Right renal cortex interstitium (tissue), 3 donors: ENCODE measurements around the gene CLCNKB. TPM values are rescaled to one million over a fixed set of nuclear protein-coding genes. Genes with fewer than 3 reads are reported as not detected.

ENCODE experiments used
- DNase-seq, 3 donors: peaks; one replicate each; pipeline ENCODE4 v3.0.0-alpha.2; 2013; ENCODE audit warnings: low read depth in 3 of 3, low spot score in 2 of 3
- polyA plus RNA-seq, 3 donors: library from polyadenylated mRNA; unstranded; fragments of 120-200 nt; gene quantifications; one replicate each; pipeline ENCODE4 v1.2.1, GENCODE V29; 2013; ENCODE audit not compliant: insufficient read length in 3 of 3

The CLCNKB gene
- polyA plus RNA-seq, 3 donors, result 41.4 to 69.9 (median 68.8) TPM

DNA sequence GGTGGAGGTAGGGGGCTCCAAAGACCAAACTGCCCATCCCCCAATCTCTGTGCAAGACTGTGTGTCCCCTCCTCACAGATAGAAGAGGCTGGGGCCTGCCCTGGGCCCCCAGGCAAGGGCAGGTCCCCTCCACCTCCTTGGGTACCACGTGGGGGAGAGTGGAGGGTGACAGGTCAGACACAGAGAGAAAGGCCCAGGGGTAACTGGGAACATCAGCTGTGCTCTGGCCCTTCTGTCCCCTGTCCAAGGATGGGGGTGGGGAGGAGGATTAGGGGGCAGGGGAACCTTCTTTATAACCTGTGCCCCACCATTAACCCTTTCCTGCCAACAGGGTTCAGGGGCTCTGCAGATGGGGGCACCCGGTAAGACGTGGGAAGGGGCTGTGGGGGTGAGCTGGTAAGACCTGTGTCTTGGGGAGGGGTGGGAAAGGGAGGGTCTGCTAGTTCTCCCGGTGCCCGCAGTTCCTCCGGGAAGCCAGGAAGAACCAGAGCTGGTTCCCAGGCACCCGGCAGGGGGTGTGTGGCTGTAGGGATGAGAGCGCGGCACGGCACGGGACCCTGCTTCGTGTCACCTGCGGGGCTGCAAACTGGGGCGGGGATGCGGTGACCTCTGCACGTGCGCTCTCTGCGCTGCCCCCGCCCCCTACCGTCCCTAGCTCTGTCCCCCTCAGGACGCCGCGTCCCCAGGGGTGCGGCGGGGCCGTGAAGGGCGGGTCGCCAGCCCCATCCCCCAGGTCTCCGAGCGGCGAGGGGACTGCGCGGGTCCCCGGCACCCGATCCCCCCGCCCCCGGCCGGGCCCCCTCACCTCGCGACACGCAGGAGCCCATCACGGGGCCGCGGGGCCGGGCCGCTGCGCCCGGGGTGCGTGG is 29.3 kb downstream of the CLCNKB start:
- no peak for DNase-seq

DNA sequence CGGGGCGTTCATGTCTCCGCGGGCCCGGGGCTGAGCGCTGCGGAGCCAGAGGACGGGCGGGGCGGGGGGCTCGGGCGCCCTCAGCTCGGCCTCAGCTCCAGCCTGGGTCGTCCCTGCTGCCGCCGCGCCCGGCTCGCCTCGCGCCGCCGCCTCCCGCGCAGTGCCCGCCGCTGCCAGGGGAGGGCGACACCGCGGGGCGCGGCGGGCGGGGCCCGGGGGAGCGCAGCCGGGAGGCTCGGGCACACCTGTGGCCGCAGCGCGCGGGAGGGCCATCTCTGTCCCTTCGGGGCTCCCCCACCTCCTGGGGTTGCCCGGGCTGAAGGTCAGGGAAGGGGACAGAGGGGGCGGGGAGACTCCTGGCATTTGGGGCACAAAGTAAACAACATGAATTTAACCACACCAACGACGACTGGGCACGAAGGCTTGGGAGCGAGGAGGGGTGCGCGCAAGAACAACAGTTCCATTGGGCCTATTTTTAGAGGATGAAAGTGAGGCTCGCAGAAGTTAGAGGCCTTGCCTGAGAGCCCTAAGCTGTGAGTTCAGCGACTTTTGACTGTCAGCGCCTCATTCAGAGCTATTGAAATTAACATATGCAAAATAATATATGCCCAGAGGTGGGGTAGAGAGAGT is 30.0 kb downstream of the CLCNKB start, which contains the start of gene FAM131C:
Gene FAM131C, minus strand, starts transcription at position 162 of the 630 bp plus-strand sequence. CDS start 209 bp downstream, outside the sequence.
- no peak for DNase-seq

DNA sequence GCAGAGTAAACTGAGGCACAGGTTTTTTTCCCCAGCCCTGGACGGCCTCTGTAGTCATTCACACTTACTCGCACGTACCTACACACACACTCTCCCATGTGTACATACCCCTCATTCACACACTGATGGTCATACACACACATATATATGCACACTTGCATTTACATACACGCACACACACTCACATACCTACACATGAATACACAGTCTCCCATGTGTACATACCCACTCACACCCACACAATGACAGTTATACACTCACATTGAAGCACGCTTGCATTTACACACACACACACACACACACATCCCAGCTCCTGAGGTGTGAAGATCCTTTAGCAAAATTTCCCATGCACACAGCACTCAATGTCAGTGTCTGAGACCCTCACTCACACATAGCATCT is 30.6 kb downstream of the CLCNKB start:
- no peak for DNase-seq

DNA sequence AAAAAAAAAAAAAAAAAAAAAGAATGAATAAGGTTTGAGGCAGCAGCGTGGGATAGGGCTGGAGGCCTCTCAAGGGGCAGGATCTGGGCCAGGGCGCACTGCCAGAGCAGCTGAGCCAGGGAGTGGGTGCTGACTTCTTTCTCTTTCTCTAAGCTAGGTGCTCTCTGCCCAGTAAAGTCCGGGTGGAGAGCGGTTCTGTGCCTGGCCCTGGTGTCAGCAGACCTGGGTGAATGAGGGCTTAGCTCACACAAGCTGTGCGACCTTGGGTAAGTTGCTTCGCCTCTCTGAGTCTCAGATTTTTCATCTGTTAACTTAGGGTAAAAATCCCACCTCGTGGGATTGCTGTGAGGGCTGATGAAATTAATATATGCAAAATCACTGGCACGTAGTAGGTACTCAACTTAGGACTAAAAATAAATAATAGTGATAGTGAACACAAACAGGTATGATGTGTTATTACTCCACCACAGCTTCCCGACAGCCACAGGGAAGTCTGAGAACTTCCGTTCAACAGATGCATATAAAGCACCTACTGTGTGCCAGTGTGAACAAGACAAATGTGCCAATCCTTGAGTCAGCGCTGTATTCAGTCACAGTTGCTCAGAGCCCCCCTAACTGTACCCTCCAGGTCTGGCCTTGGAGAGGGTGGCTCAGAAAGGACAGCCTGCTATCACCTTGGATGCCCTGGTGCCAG is 31.9 kb downstream of the CLCNKB start:
- DNase-seq, result no peak

DNA sequence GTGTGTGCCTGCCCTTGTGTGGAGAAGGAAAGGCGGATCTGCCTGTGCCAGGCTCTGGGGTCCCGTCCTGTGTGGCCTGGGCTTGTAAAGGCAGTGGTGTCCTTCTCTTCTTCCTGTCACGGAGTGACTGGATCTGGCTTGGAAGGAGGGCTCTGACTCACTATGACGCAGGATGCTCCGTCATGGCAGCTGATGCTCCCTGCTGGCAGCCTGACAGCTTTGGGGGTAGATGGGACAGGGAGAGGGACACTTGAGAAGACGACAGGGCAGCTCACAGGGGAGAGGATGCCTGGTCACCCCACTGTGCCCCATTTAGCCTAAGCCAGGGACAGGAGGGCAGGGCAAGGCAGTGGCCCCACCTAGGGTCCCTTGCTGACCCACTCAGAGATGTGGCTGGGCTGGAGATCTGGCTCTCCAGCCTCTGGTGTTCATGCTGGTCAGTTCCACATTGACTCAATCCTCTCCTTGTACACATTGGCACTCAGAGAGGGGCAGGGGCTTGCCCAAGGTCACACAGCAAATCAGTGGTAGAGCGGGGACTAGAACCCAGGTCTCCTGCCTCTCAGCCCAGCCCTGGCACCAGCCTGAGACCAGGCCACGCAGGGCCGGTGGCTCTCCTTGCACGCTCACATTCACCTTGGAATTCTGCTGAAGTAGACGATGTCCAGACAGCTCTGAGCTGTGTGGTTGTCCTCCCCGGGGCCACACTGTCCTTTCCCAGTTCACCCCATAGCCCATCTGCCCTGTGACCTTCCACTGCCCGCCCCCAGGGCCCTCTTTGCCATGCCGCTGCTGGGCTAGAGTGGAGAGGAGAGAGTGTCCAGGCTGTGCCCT is 32.7 kb downstream of the CLCNKB start:
- no peak for DNase-seq

DNA sequence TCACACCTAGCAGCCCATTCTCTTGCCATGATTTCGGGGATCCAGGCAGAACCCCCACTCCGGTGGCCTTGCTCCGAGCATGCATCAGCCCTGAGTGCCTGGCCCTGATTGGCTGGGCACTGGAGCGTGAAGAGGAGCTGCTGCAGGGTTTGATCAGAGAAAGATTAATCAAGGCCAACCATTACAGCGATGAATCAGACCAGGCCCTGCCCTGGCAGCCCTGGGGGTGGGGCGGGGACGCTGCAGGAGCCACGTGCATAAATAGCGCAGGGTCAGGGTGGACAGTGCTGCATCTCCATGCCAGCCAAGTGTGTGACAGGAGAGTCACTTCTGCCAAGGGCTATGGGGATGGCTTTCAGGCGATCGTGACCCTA is 33.3 kb downstream of the CLCNKB start:
- DNase-seq, result no peak

DNA sequence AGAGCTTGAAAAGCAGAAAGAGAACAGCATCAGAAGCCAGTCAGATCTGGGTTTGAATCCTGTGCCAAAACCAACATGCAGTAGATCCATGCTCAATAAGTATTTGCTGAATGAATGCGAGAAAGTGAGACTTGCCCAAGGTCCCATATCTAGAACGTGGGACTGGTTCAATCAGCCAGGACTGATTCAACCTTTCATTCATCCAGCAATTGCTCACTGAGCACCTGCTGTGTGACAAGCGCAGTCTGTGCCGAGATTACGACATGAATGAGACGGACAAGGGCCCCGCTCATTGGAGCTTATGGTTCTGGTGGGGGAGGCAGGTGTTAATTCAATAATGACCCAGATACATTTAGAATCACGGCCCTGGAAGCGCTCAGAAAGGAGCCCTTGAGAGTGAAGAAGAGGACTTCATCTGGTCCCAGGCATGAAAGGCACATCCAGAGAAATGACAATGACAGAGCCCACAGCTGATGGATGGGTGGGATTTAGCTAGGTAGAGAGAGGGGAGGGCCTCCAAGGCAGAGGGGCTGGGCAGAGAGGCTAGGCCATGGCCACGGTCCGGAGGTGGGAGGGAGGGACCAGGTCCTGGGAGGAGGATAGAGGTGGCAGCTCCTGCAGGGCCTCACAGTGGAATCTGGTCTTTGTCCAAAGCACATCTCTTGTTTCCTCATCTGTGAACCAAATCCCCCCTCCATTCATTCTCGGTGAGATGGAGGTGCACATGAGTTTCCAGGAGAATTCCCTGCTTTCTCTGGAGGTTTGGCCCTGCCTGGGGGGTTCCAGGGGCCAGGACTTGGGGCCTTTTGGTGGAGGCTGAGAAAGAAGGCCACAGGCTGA is 34.0 kb downstream of the CLCNKB start:
- DNase-seq, result no peak

DNA sequence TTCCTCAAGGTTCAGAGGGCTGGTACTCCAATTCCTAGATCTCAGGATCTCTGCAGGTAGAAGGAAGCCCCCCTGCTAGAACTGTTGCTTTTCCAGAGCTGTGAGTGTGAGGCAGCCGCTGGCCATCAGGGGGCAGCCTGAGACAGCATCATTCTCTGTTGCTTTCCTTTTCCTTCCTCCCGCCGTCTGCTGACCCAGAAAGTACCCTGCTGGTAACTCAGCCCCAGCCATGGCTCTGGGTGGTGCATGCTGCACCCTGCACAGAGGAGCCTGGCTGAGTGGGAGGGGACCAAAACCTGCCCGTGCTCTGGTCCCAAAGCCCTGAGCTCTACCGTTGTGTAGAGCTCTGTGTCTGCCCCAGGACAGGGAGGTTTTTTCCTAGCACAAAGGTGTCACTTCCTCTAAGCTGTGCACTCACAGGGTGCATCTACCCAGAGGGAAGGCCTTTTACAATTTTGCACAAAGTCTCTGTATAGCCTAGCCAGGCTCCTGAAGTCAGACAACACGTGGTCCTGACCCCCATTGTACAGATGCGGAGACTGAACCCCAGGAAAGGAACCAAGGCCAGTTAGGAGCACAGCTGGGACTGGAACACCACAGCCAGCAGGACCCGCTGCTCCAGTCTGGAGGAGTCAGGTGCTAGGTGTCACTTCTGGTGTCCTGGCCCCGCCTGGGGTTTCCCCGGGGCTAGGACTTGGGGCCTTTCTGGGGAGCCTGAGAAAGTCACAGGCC is 35.5 kb downstream of the CLCNKB start:
- peak in 2 of 3 donors; percentile 62 for DNase-seq

DNA sequence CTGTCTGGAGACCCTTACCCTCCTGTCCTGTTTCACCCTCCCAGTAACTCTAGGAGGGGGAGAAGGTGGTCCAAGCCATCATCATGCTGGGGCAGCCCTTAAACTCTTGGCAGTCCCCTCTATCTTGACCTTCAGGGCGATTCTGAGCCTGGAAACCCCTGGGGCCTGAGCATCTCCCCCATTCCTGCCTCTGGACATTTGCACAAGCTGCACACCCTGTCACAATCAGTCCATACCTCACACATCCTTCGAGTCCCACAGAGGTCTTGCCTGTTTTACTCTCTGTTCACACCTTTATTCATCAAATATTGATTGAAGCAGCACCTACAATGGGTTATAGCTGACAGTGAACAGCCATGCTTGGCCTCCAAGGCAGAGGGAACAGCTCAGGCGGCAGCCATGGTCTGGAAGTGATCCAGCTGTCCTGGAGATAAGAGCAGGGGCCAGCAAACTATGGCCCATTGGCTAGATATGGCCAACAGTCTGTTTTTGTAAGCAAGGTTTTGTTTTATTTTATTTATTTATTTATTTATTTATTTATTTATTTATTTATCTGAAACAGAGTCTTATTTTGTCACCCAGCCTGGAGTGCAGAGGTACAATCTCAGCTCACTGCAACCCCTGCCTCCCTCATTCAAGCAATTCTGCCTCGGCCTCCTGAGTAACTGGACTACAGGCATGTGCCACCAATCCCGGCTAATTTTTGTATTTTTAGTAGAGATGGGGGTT is 37.0 kb downstream of the CLCNKB start:
- DNase-seq, result no peak

DNA sequence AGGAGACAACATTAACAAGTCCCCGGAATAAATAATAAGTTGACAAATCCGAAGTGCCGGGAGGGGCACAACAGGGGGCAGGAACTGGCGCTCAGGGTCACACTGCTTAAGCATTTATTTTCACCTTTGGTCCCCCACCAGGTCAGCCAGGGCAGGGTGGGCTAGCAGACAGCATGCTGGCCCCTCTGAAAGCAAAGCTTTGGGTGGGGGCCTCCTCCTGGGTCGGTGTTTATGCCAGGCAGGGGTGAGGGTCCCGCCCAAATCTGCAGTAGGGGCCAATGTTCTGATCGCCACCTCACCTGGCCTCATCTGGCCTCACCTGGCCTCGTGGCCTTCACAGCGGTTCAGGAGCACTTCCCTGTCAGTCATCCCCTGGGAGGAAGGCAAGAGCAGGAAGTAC is 38.1 kb downstream of the CLCNKB start:
- DNase-seq, result no peak

DNA sequence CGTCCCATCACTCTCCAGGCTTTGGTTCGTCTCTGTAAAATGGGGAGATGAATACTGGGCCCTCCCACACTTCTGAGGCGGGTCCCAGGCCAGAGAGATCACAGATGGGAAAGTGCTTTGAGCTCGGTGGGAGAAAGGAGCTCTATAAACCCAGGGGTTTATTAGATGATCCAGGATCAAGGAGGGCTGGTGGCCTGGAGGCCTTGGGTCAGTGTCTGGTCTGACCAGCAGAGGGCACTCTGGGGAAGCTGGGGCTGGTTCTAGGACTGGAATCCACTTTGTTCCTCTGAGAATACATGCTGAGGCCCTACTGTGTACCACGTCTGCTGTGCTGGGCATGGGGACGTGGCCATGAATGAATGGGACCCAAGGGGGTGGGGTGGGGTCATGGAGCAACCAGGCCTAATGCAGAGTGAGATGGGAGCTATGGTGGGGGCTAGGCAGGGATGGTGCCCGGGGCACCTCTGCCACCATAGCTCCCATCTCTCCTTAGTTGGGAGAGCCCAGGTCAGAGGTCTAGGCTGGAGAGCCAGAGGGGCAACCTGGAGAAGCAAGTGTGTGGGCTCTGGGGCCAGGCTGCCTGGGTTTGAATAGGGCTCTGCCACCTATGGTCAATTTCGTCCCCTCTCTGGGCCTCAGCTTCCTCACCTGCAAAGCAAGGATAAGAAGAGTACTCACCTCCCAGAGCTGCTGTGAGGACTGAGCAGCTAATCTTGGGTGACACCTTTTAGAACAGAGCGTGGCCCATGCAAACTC is 38.9 kb downstream of the CLCNKB start:
- no peak for DNase-seq

DNA sequence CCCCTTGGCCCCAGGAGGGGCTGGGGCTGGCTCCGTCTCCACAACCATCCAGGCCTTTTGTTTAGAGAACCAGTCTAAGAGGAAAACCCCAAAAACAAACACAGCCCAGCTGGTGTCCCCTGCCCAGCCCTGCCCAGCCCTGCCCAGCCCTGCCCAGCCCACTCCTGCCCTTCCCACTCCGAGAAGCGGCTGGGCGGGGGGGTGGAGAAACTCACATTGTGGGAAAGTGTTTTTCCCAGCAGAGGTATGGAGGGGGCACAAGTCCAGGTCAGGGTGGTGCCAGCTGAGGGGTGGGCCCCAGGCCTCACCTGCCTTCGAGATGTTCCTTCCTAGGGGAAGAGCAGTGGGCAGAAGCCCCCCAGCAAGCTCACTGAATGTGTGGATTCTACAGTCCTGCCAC is 39.9 kb downstream of the CLCNKB start:
- DNase-seq, result no peak

DNA sequence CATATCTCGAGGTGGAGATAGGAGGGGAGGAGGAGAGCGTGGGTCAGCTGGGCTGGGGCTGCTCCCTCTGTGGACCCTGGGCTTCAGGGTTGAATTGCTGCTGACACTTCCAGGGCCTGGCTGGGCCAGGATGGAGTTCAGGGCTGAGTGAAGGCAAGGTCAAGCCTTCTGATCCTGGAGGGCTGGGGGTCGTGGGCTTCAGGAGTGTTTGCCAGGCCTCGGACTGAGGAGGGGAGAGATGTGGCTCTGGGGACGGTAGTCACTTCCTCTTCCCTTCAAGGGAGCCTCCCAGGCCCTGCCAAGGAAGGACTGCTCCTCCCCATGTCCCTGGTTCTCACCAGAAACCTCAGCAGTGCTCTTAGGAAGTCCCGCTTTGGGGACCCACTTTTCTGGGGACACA is 41.9 kb downstream of the CLCNKB start:
- no peak for DNase-seq

DNA sequence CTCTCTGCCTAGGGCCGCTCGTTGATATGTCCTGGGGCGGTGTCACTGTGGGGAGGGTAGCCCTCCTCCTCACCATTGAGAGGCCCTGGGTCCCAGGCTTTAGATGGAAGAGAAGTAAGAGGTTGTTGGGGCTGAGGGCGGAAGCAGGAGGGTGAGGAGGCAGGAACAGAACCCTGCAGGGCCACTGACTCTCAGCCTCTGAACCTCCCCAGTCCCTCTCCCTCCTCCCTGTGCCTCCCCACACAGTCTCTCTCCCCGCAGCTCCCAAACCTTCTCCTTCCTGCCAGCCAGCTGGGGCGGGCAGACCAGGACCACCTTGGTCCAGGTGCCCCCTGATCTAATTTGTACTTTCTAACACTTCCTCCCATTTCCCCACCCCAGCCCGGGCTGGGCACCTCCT is 44.2 kb downstream of the CLCNKB start:
- DNase-seq, result no peak

DNA sequence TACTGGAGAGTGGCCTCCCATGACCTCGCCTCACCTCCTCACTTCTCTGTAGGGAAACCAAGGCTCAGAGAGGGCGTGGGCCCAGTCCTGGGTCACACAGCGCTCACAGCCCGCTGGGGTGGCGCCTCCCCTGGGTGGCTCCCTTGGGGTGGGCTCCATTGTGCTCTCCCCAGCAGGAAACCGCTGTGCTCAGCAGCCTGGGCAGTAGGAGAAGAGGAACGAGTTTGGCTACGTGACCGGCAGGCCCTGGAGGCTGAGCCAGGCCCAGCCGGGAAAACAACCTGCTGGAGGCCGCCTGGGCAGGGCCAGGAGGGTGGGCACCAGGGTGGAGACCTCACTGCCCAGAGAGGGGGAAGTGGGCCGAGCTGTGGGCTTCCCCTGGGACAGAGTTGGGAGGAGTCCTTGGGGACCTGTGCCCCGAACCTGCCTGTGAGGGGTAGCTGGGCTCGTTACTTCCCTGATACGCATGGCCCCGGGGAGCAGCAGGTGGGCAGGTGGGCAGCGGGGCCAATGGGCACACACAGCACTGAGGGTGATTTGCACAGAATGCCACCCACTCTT is 44.8 kb downstream of the CLCNKB start:
- no peak for DNase-seq

DNA sequence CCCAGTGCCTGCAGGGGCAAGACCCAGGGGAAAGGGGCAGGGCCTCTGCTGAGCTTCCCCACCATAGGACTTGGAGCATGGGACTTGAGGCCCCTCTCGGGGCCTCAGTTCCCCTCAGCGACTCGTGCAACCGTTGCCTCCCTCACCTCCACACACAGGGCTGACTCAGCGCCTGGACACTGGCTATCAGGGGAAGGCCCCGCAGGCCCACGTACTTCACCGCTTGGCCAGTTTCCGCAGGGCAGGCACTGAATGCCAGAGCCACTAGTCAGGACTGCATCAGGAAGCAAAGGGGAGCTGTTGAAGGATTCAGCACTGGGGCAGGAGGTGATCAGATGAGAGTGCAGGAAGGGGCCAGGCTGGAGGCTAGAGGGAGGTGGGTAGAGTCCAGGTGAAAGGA is 45.4 kb downstream of the CLCNKB start:
- no peak for DNase-seq

DNA sequence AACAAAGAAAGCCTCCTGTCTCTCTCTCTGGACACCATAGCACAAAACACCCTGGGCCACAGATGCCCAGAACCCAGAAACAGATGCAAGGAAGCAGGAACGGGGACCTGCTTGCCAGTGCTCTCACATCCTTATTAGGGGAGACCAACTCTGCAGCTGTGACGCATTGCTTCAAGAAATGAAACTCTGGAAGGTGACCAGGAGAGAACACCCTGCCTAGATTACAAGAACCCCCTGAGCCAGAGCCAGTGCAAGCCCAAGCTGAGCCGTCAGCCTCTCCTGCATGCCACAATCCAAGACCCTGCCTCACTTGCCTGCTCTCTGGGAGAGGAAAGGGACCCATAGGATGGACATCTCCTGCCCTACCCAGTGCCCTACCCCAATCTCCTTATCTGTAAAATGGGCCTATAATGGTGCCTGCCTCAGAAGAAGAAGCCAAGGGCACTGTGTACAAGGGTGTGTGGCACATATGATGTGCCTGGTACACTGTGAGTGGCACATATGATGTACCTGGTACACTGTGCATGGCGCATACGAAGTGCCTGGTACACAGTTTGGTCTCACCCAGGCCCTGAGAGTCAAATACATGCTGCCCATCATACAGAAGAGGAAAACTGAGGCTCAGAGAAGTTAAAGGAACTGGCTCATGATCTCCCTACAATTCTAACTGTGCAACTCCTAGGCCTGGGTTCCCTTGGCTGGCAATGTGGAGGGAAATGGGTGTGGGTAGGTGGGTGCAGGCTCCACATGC is 46.7 kb downstream of the CLCNKB start:
- DNase-seq, result no peak
